ENCODE data around the gene OLIG1. TPM values are rescaled to one million over a fixed set of nuclear protein-coding genes. Genes with fewer than 3 reads are reported as not detected.

Gene OLIG1
- total RNA-seq, 1 donor from 2014 or later: not detected

- no peak for DNase-seq (ENCODE audit: low read depth, low spot score)
These were observed 8.7 kb upstream of the OLIG1 start for GRCh38 chr21:33061233-33061632.

GRCh38 chr21:33063375-33063883 lies 6.5 kb upstream of the OLIG1 start:
- DNase-seq (ENCODE audit: low read depth, low spot score): no peak

- DNase-seq (ENCODE audit: low read depth, low spot score): no peak
These were observed 5.9 kb upstream of the OLIG1 start for GRCh38 chr21:33063907-33064622.

GRCh38 chr21:33064623-33065390 lies 5.1 kb upstream of the OLIG1 start:
- DNase-seq (ENCODE audit: low read depth, low spot score): no peak

- DNase-seq (ENCODE audit: low read depth, low spot score): no peak
These were observed 2.9 kb upstream of the OLIG1 start for GRCh38 chr21:33067043-33067442.

DNA sequence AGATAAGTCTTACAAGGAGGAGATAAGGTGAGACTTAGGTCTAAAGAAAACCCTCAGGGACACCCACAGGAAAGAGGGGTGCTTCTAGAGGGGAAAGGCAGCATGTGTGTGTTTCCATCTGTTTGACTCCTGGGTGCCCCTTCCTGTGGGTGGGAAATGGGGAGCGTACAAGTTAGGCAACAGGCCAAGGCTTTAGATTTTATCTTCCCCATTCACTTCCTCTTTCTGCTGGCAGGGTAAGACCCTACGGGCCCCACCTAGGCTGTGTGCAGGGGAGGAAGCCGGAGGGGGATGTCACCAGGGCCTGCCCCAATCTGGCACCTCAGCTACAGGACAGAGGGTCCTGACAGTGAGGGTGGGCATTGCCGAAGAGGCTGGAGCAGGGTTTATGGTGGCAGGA lies 2.5 kb upstream of the OLIG1 start:
- DNase-seq (ENCODE audit: low read depth, low spot score): no peak

DNA sequence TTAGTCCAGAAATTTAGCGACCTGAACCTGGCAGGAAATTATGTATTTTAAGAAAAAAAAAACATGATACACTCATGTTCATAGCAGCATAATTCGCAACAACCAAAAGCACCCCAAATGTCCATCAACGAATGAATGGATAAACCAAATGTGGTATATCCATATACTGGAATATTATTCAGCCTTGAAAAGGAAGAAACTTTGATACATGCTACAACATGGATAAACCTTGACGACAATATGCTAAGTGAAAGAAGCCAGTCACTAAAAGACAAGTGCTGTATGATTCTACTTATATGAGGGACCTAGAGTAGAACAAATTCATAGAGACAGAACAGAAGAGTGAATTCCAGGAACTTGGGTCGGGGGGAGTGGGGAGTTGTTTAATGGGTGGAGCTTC lies 698 bp upstream of the OLIG1 start:
- DNase-seq (ENCODE audit: low read depth, low spot score): no peak

GRCh38 chr21:33069645-33069993 lies 322 bp upstream of the OLIG1 start:
- DNase-seq (ENCODE audit: low read depth, low spot score): no peak

DNA sequence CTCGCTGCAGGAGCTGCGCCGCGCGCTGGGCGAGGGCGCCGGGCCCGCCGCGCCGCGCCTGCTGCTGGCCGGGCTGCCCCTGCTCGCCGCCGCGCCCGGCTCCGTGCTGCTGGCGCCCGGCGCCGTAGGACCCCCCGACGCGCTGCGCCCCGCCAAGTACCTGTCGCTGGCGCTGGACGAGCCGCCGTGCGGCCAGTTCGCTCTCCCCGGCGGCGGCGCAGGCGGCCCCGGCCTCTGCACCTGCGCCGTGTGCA lies 730 bp downstream of the OLIG1 start:
- no peak for DNase-seq (ENCODE audit: low read depth, low spot score)

DNA sequence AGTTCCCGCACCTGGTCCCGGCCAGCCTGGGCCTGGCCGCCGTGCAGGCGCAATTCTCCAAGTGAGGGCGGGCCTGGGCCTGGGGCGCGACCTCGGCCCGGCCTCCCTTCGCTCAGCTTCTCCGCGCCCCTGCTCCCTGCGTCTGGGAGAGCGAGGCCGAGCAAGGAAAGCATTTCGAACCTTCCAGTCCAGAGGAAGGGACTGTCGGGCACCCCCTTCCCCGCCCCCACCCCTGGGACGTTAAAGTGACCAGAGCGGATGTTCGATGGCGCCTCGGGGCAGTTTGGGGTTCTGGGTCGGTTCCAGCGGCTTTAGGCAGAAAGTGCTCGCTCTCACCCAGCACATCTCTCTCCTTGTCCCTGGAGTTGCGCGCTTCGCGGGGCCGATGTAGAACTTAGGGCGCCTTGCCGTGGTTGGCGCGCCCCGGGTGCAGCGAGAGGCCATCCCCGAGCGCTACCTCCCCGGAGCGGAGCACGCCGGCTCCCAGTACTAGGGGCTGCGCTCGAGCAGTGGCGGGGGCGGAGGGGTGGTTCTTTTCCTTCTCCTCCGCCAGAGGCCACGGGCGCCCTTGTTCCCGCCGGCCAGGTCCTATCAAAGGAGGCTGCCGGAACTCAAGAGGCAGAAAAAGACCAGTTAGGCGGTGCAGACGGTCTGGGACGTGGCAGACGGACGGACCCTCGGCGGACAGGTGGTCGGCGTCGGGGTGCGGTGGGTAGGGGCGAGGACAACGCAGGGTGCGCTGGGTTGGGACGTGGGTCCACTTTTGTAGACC lies 1.2 kb downstream of the OLIG1 start:
- DNase-seq (ENCODE audit: low read depth, low spot score): no peak

DNA sequence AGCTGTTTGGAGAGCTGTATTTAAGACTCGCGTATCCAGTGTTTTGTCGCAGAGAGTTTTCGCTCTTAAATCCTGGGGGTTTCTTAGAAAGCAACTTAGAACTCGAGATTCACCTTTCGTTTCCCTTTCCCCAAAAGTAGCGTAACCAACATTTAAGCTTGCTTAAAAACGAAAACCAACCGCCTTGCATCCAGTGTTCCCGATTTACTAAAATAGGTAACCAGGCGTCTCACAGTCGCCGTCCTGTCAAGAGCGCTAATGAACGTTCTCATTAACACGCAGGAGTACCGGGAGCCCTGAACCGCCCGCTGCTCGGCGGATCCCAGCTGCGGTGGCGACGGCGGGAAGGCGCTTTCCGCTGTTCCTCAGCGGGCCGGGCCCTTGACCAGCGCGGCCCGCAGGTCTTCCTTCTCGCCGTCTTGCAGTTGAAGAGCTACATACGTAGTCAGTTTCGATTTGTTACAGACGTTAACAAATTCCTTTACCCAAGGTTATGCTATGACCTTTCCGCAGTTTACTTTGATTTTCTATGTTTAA lies 1.9 kb downstream of the OLIG1 start:
- no peak for DNase-seq (ENCODE audit: low read depth, low spot score)

DNA sequence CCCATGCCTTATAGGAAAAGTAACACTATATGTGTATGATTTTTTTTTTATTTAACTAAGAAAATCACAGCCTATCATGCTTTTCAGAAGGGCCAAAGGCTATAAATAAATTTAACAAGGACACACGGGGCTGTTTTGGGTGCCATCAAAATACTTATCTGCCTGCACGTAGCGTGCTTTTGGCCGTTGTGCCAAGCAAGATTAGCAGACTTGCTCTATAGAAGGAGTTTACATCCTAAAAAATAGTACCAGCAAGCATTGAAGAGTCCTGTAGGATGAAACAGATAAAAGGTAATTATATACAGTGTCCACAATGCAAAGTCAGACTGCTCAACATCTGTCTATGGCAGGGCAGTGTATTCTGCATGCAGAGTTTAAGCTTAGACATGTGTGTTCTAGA lies 3.7 kb downstream of the OLIG1 start:
- DNase-seq (ENCODE audit: low read depth, low spot score): no peak

DNA sequence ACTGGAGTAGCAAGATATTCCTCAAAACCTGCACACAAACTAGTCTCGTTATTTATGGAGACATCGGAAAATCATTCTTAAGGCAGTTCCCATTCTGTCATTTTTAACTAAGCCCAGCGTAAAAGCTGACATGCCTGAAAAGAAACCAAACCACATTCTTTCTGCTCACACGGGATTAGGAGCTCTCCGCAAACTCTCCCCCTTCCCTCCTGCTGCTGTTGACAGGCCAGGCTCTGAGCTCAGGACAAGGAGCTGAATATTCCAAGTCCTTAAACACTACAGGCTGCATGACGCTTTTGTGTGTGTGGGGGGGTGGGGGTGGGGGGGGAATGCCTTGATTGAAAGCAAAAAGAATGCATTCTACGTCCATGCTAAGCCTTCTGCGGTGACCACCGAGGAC lies 5.2 kb downstream of the OLIG1 start:
- DNase-seq (ENCODE audit: low read depth, low spot score): no peak

- no peak for DNase-seq (ENCODE audit: low read depth, low spot score)
These were observed 5.8 kb downstream of the OLIG1 start for GRCh38 chr21:33075596-33076195.

DNA sequence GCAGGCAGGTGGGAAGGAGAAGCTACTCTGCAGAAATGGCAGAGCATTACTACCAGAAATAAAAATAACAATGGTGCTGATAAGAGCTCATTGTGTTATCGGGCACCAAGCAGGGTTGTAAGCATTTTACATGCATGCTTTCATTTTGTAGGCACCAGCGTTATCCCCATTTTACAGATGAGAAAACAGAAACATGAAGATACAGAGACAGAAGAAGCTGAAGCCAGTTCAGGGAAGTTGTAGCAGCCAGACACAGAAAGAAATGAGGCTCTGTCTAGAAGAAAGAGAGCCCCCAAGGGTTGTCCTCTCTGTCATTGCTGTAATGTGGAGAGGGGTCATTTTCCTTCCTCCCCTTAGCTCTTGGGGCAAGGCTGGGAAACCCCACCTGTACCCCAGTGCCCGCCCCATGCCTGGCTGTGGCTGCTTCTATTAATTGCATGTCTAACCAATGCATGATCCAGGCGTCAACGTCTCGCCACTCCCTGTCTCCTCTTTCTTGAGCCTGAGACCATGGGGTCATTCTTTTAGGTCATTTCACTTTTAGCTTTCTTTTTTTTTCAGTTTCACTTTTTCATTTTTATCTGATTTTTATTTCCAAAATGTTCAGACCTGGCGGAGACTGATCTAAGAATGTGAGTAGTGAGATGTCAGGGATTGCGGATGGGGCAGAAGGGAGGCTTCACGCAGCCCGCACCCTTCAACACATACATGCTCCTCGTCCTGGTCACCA lies 6.8 kb downstream of the OLIG1 start:
- no peak for DNase-seq (ENCODE audit: low read depth, low spot score)

- DNase-seq (ENCODE audit: low read depth, low spot score): no peak
These were observed 9.1 kb downstream of the OLIG1 start for GRCh38 chr21:33078907-33079582.

GRCh38 chr21:33080376-33080775 lies 10.4 kb downstream of the OLIG1 start:
- DNase-seq (ENCODE audit: low read depth, low spot score): no peak

DNA sequence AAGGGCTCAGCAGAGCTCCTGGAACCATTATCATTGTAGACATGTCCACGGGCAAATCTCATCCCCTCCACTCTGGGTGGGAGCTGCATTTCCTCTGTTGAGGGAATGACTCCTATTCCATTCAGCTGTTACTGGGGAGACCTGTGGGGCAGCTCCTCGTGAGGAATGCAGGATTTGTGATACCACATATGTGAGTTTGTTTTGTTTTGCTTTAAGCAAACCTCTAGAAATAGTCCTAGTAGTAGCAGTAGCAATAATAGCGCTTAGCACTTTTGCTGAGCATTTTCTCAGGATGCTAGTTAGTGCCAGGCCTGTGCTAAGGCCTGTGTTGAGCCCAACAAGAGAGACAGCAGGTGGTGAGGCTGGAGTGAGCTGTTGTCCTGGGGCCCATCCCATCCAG lies 10.8 kb downstream of the OLIG1 start:
- no peak for DNase-seq (ENCODE audit: low read depth, low spot score)

- DNase-seq (ENCODE audit: low read depth, low spot score): no peak
These were observed 18.4 kb downstream of the OLIG1 start for GRCh38 chr21:33088384-33088783.

DNA sequence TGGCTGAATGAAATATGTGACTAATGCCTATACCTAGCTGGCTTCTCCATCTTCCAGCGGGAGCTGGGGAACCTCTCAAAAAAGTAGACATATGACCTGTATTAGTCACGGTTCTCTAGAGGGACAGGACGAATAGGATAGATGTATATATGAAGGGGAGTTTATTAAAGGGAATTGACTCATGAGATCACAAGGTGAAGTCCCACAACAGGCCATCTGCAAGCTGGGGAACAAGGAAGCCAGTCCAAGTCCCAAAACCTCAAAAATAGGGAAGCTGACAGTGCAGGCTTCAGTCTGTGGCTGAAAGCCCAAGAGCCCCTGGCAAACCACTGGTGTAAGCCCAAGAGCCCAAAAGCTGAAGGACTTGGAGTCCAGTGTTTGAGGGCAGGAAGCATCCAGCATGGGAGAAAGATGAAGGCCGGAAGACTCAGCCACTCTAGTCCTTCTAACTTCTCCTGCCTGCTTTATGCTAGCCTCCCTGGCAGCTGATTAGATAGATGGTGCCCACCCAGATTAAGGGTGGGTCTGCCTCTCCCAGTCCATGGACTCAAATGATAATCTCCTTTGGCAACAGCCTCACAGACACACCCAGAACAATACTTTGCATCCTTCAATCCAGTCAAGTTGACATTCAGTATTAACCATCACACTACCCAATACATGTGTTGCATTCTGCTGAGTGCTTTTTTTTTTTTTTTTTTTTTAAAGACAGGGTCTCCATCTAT lies 19.6 kb downstream of the OLIG1 start:
- DNase-seq (ENCODE audit: low read depth, low spot score): no peak
